Measurements from ENCODE around the gene SARDH.

The SARDH gene

GRCh38 chr9:133647765-133648469 is 90.2 kb downstream of the SARDH start:
- DNase-seq (ENCODE audit: low read depth in 3 of 3) = no peak

- DNase-seq (ENCODE audit: low read depth in 3 of 3) = no peak
Measured at GRCh38 chr9:133647148-133647547, 91.0 kb downstream of the SARDH start.

GRCh38 chr9:133645021-133645765 is 93.0 kb downstream of the SARDH start:
- no peak for DNase-seq (ENCODE audit: low read depth in 3 of 3)

- no peak for DNase-seq (ENCODE audit: low read depth in 3 of 3)
Measured at GRCh38 chr9:133643978-133644760, 94.0 kb downstream of the SARDH start.

- DNase-seq (ENCODE audit: low read depth in 3 of 3) = no peak
Measured at GRCh38 chr9:133643362-133643755, 94.8 kb downstream of the SARDH start.

GRCh38 chr9:133642708-133643361 is 95.3 kb downstream of the SARDH start:
- no peak for DNase-seq (ENCODE audit: low read depth in 3 of 3)

GRCh38 chr9:133641861-133642595 is 96.1 kb downstream of the SARDH start:
- DNase-seq (ENCODE audit: low read depth in 3 of 3) = no peak

GRCh38 chr9:133641396-133641655 is 96.8 kb downstream of the SARDH start:
- DNase-seq (ENCODE audit: low read depth in 3 of 3) = no peak

GRCh38 chr9:133640580-133641395 is 97.4 kb downstream of the SARDH start:
- DNase-seq (ENCODE audit: low read depth in 3 of 3) = no peak

- DNase-seq (ENCODE audit: low read depth in 3 of 3) = no peak
Measured at GRCh38 chr9:133640160-133640559, 98.0 kb downstream of the SARDH start.

GRCh38 chr9:133639613-133640012 is 98.5 kb downstream of the SARDH start:
- DNase-seq (ENCODE audit: low read depth in 3 of 3) = no peak

GRCh38 chr9:133638711-133639110 is 99.4 kb downstream of the SARDH start:
- no peak for DNase-seq (ENCODE audit: low read depth in 3 of 3)

GRCh38 chr9:133638076-133638475 is 100.1 kb downstream of the SARDH start:
- DNase-seq (ENCODE audit: low read depth in 3 of 3) = no peak

GRCh38 chr9:133637451-133638055 is 100.6 kb downstream of the SARDH start:
- DNase-seq (ENCODE audit: low read depth in 3 of 3) = no peak

GRCh38 chr9:133636902-133637301 is 101.2 kb downstream of the SARDH start:
- no peak for DNase-seq (ENCODE audit: low read depth in 3 of 3)

GRCh38 chr9:133635533-133636531 is 102.3 kb downstream of the SARDH start, which contains the start of gene DBH:
Gene DBH (plus strand): TSS chr9:133636363. CDS start chr9:133636372, 9 bp downstream.
- no peak for DNase-seq (ENCODE audit: low read depth in 3 of 3)

- DNase-seq (ENCODE audit: low read depth in 3 of 3) = no peak
Measured at GRCh38 chr9:133635098-133635497, 103.1 kb downstream of the SARDH start.

- DNase-seq (ENCODE audit: low read depth in 3 of 3) = no peak
Measured at GRCh38 chr9:133634081-133634691, 104.0 kb downstream of the SARDH start.
